ENCODE measurements around the gene FBRS.
"Not testable (repeated sequence)": the region's sequence is repeated elsewhere in the genome, so short reads cannot be mapped to it uniquely, and the experiment has no call there.

The FBRS gene

GRCh38 chr16:30657866-30658730 lies at the start of gene FBRS:
FBRS (plus strand) TSS chr16:30658431; CDS start chr16:30659519, 1,088 bp downstream.
- peak; percentile 100 for DNase-seq

GRCh38 chr16:30609002-30609925 lies 49.0 kb upstream of the FBRS start:
- DNase-seq, result peak; percentile 71

GRCh38 chr16:30609926-30610839 lies 48.0 kb upstream of the FBRS start, which contains the start of gene ZNF689:
ZNF689 (minus strand) TSS chr16:30610389; CDS start chr16:30610041, 348 bp downstream.
- DNase-seq, result peak; percentile 98

- peak; percentile 78 for DNase-seq
Measured at GRCh38 chr16:30615358-30616091, 42.7 kb upstream of the FBRS start.

GRCh38 chr16:30619202-30619601 lies 39.0 kb upstream of the FBRS start:
- DNase-seq, result peak; percentile 38

- no peak for DNase-seq
Measured at GRCh38 chr16:30619638-30620037, 38.6 kb upstream of the FBRS start.

- no peak for DNase-seq
Measured at GRCh38 chr16:30620169-30620568, 38.1 kb upstream of the FBRS start.

GRCh38 chr16:30621765-30622164 lies 36.5 kb upstream of the FBRS start:
- no peak for DNase-seq

GRCh38 chr16:30622455-30623032 lies 35.7 kb upstream of the FBRS start:
- DNase-seq, result peak; percentile 22

GRCh38 chr16:30623536-30624283 lies 34.5 kb upstream of the FBRS start:
- peak; percentile 20 for DNase-seq

GRCh38 chr16:30626236-30626635 lies 32.0 kb upstream of the FBRS start:
- peak; percentile 47 for DNase-seq

GRCh38 chr16:30628628-30629540 lies 29.3 kb upstream of the FBRS start:
- DNase-seq, result peak; percentile 92

DNA sequence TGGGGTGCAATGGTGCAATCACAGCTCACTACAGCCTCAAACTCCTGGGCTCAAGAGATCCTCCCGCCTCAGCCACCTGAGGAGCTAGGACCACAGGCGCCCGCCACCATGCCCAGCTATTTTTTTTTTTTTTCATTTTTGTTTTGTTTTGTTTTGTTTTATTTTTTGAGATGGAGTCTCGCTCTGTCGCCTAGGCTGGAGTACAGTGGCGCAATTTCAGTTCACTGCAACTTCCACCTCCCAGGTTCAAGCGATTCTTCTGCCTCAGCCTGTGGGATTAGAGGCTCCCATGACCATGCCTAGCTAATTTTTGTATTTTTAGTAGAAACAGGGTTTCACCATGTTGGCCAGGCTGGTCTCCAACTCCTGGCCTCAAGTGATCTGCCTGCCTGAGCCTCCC lies 25.8 kb upstream of the FBRS start:
- DNase-seq, result not testable (repeated sequence)

GRCh38 chr16:30633526-30633925 lies 24.7 kb upstream of the FBRS start:
- DNase-seq, result no peak

DNA sequence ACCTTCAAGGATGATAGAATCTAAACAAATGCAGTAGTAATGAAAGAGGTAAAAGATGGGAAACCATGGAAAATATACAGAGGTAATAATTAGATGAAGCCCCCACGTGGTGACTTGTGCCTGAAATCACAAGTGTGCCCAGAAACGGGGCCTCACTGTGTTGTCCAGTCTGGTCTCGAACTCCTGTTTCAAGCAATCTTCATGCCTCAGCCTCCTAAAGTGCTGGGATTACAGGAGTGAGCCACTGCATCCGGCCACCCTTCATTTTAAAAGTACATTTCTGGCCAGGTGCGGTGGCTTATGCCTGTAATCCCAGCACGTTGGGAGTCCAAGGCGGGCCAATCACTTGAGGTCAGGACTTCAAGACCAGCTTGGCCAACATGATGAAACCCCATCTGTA lies 21.6 kb upstream of the FBRS start:
- DNase-seq, result no peak

- not testable (repeated sequence) for DNase-seq
Measured at GRCh38 chr16:30637139-30637538, 21.1 kb upstream of the FBRS start.

GRCh38 chr16:30637944-30638343 lies 20.3 kb upstream of the FBRS start:
- peak; percentile 89 for DNase-seq

DNA sequence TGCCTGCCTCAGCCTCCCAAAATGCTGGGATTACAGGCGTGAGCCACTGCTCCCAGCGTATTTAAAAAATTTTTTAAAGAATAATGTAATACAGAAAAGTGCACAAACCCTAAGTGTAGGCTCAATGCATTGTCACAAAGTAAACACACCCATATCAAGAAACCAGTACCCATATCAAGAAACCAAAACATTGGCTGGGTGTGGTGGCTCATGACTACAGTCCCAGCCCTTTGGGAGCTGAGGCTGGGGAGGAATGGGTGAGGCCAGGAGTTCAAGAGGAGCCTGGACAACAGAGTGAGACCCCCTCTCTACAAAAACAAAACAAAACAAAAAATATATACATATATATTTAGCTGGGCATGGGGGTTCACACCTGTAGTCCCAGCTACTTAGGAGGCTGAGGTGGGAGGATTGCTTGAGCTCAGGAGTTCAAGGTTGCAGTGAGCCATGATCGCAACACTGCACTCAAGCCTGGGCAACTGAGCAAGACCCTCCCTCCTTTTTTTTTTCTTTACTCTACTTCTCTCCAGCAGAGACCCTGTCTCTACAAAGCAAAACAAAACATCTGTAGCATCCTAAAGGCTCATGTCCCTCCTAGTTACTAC lies 16.8 kb upstream of the FBRS start:
- DNase-seq, result peak; percentile 67

GRCh38 chr16:30644334-30644830 lies 13.8 kb upstream of the FBRS start:
- DNase-seq, result no peak

Measured in hematopoietic multipotent progenitor cell treated with erythropoietin and hydrocortisone succinate and interleukin-3 and kit ligand, for 4 days (in vitro differentiated cells).